A673 (cell line): ENCODE results near the gene SLC41A3.

Experiments
- CTCF ChIP-seq: fragments of 300-800, 200-600 bp; sonication (generic); conservative IDR thresholded peaks from 2 replicates; pipeline ENCODE4 v1.5.1; 2017; ENCODE audit warnings: low read depth, mild to moderate bottlenecking, antibody characterized with exemption, low read length, moderate library complexity, mixed read lengths
- EZH2 ChIP-seq: fragments of 200-600 bp; sonication (generic); IDR thresholded peaks from 2 replicates; pipeline ENCODE4 v1.6.1; 2017; ENCODE audit warnings: borderline replicate concordance, low read depth, mild to moderate bottlenecking, mixed read lengths, antibody characterized with exemption, low read length; ENCODE audit not compliant: poor library complexity, severe bottlenecking

DNA sequence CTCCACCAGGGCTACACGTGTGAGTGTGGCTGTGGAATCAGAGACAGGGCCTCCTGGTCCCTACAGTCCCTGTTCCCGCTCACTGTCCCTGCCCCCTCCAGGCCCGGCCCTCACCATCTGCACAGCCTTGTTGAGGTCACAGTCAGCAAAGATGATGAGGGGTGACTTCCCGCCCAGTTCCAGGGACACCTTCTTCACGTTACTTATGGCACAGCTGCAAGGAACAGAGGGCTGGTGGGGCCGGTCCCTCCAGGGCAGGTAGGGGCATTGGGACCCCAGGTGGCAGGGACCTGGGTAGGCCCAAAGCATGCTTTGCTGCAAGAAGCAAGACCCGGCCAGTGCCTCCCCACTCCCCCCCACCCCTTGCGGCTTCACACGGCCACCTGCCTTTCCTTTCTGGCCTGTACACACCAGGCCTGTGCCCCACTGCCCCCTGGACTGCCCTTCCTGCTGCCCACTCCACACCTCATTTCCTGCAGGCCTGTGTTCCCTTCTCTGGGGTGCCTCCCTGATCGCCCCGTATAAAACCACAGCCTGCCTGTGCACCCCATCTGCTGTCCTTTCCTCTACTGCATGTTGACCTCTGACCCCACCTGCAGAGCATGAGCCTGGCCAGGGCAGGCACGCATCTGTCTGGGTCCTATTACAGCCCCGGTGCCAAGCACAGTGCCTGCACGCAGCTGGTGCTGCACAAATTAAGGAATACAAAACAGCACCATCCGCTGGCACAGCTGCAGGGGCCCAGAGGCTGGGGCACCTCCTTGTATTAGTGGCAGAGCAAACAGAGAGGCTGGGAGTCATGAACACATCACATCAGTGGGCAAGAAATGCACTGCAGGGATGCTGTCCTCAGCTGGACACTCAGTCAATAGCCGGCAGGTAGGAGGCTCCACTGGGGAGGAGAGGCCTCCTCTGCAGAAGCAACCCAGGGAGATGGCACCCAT lies 30.8 kb upstream of the SLC41A3 start:
- TF ChIP-seq CTCF (no peak), EZH2 (no peak)
